ENCODE data around the gene DNAH14. TPM values are rescaled to one million over a fixed set of nuclear protein-coding genes. Genes with fewer than 3 reads are reported as not detected.

The DNAH14 gene
- total and polyA plus RNA-seq, 2 of the 13 experiments (the other 11 are each of a cell fraction or from before 2014, with no cell fraction given) = 4.5 to 27.5 TPM

GRCh38 chr1:224903955-224904354 is 25.5 kb upstream of the DNAH14 start:
- no peaks in the 10 kb centered on the region; a peak in 1 of 5 replicates for H3K27me3 ChIP-seq (ENCODE audit: control insufficient read depth in 1 of 2, insufficient read depth in 2 of 2, low read length in 2 of 2)
- no peaks in the 10 kb centered on the region for H3K79me2 ChIP-seq (ENCODE audit: insufficient read depth, low read length)
- no peak overlapping the region for H2AFZ ChIP-seq (ENCODE audit: low read length)
- POLR2A ChIA-PET = no interaction called here
- no peaks in the 10 kb centered on the region for H3K9me3 ChIP-seq (ENCODE audit: low read length)
- FAIRE-seq (no peak), ATAC-seq (no peak), DNase-seq (ENCODE audit: low spot score) (no peak)
- in situ Hi-C loops (cut with HindIII; ENCODE audit: extremely low pct_ligation_motif_present, low pct_unique_long_range_greater_than_20kb) = no loop called here
- H3K4me3 ChIP-seq (replicated peaks in 1 of 3; ENCODE audit: insufficient read depth in 1 of 3, low read depth in 2 of 3, low read length in 3 of 3) = no peak overlapping the region
- CTCF ChIA-PET (ENCODE audit: low intra/inter-chr PET ratio, low total read pairs) = no interaction called here
- H3K4me1 ChIP-seq (ENCODE audit: insufficient read depth, low read length) = no peaks in the 10 kb centered on the region
- no peak overlapping the region for H3K4me2 ChIP-seq (ENCODE audit: low read depth, low read length)
- no peaks in the 10 kb centered on the region for H4K20me1 ChIP-seq (ENCODE audit: insufficient read depth, low read length)
- WGBS (ENCODE audit: low lambda C conversion rate) = 0% methylated on average over 2 of the region's 2 CpGs
- intact Hi-C loops (cut with micrococcal nuclease; ENCODE audit: unreplicated experiment) = no loop called here
- H3K36me3 ChIP-seq (replicated peaks in 1 of 2; ENCODE audit: control insufficient read depth in 1 of 2, insufficient read depth in 2 of 2, low read length in 2 of 2) = no peaks in the 10 kb centered on the region
- H3K27ac ChIP-seq (ENCODE audit: extremely low read length, insufficient read depth, low read length) = no peak overlapping the region
- no TSS peak for BruUV-seq (replicated peaks)
- H3K9ac ChIP-seq (ENCODE audit: insufficient read depth, low read depth, low read length) = no peak overlapping the region
- TF ChIP-seq ZSCAN29 (CRISPR knock-in tag; conservative IDR thresholded peaks at IDR 0.05) = no peak
- no peak for TF ChIP-seq ZNF619 (CRISPR knock-in tag; IDR thresholded peaks at IDR 0.05)
- TF ChIP-seq PCBP1 (IDR thresholded peaks at IDR 0.05; ENCODE audit: borderline replicate concordance, low read depth, low read length) = no peak
- no peak for TF ChIP-seq KLF6 (CRISPR knock-in tag; IDR thresholded peaks at IDR 0.05)
- TF ChIP-seq SNAPC4 (CRISPR knock-in tag; IDR thresholded peaks at IDR 0.05) = no peak
- no peak for TF ChIP-seq EED (CRISPR knock-in tag; IDR thresholded peaks at IDR 0.05)
- TF ChIP-seq ZBTB43 (CRISPR knock-in tag; conservative IDR thresholded peaks at IDR 0.05) = no peak
- no peak for TF ChIP-seq MIER2 (CRISPR knock-in tag; IDR thresholded peaks at IDR 0.05)
- TF ChIP-seq E2F2 (CRISPR knock-in tag; IDR thresholded peaks at IDR 0.05; ENCODE audit: borderline replicate concordance) = no peak
- TF ChIP-seq RELA (CRISPR knock-in tag; IDR thresholded peaks at IDR 0.05) = no peak
- TF ChIP-seq ZNF557 (CRISPR knock-in tag; IDR thresholded peaks at IDR 0.05) = no peak
- TF ChIP-seq MTF1 (CRISPR knock-in tag; IDR thresholded peaks at IDR 0.05) = no peak
- no peak for TF ChIP-seq HOXA5 (CRISPR knock-in tag; IDR thresholded peaks at IDR 0.05)
- TF ChIP-seq CREM (IDR thresholded peaks at IDR 0.05) = no peak
- no peak for TF ChIP-seq CREM (CRISPR knock-in tag; IDR thresholded peaks at IDR 0.05)
- TF ChIP-seq GLI4 (CRISPR knock-in tag; IDR thresholded peaks at IDR 0.05; ENCODE audit: borderline replicate concordance) = no peak
- TF ChIP-seq ARID3A (IDR thresholded peaks at IDR 0.05; ENCODE audit: low read depth, low read length) = no peak
